HEK293T (cell line): ENCODE data around the gene HTR1E.

ENCODE experiments used
- BHLHE40 ChIP-seq: fragments of 450-650 bp; IDR thresholded peaks from 2 replicates; pipeline ENCODE4 v1.6.1; 2016; ENCODE audit warnings: mild to moderate bottlenecking, moderate library complexity, borderline replicate concordance
- CTBP1 ChIP-seq: fragments of 450-650 bp; IDR thresholded peaks from 2 replicates; pipeline ENCODE4 v1.6.1; 2016; ENCODE audit warnings: borderline replicate concordance
- LEF1 ChIP-seq: fragments of 450-650 bp; IDR thresholded peaks from 2 replicates; pipeline ENCODE4 v1.6.1; 2017; ENCODE audit warnings: mild to moderate bottlenecking, borderline replicate concordance
- SP1 ChIP-seq: fragments of 450-650 bp; IDR thresholded peaks from 2 replicates; pipeline ENCODE4 v1.6.1; 2017

GRCh38 chr6:86959656-86960055, 22.3 kb downstream of the HTR1E start:
- TF ChIP-seq BHLHE40, result no peak
- TF ChIP-seq LEF1, result no peak
- no peak for TF ChIP-seq SP1
- no peak for TF ChIP-seq CTBP1
